Fibroblast of lung (primary cell): Measurements from ENCODE around the gene PCSK9.

Experiments
- CTCF ChIP-seq, 2 donors: IDR thresholded peaks in 1 of 2; conservative IDR thresholded peaks in 1 of 2; 1 replicate in 1 of 2; 2 replicates in 1 of 2; pipeline ENCODE4 v1.5.1; 2011 to 2012; ENCODE audit warnings: low read length in 2 of 2, control low read depth in 1 of 2, inconsistent platforms in 1 of 2, low read depth in 1 of 2, mild to moderate bottlenecking in 1 of 2
- EZH2 ChIP-seq: IDR thresholded peaks from 2 replicates; pipeline ENCODE4 v1.5.1; 2012; ENCODE audit warnings: low read length, control low read depth, mild to moderate bottlenecking; ENCODE audit errors: missing control alignments

GRCh38 chr1:55015123-55015522 is 24.2 kb upstream of the PCSK9 start:
- TF ChIP-seq CTCF (conservative IDR thresholded peaks at IDR 0.05 in 1 of 2, IDR thresholded peaks at IDR 0.05 in 1 of 2; ENCODE audit: low read depth in 1 of 2, low read length in 2 of 2) (no peak), EZH2 (no peak)
